ENCODE data around the gene TTF2.
A peak's percentile ranks its signal among the peaks of the same experiment; 100 is the strongest.
"Not testable (repeated sequence)": the region's sequence is repeated elsewhere in the genome, so short reads cannot be mapped to it uniquely, and the experiment has no call there.

The TTF2 gene

GRCh38 chr1:117094841-117095604, 34.9 kb downstream of the TTF2 start:
- DNase-seq: no peak

- DNase-seq: no peak
These were observed 36.9 kb downstream of the TTF2 start for GRCh38 chr1:117096951-117097408.

- no peak for DNase-seq
These were observed 37.3 kb downstream of the TTF2 start for GRCh38 chr1:117097443-117097842.

GRCh38 chr1:117098287-117098890, 38.3 kb downstream of the TTF2 start:
- no peak for DNase-seq

GRCh38 chr1:117101334-117101733, 41.2 kb downstream of the TTF2 start:
- DNase-seq: no peak

GRCh38 chr1:117101858-117102257, 41.7 kb downstream of the TTF2 start:
- DNase-seq: not testable (repeated sequence)

GRCh38 chr1:117104986-117105385, 44.9 kb downstream of the TTF2 start:
- no peak for DNase-seq

- no peak for DNase-seq
These were observed 45.6 kb downstream of the TTF2 start for GRCh38 chr1:117105722-117106121.

- no peak for DNase-seq
These were observed 46.4 kb downstream of the TTF2 start for GRCh38 chr1:117106478-117106877.

GRCh38 chr1:117107364-117107763, 47.2 kb downstream of the TTF2 start:
- DNase-seq: no peak

- DNase-seq: no peak
These were observed 50.6 kb downstream of the TTF2 start for GRCh38 chr1:117110774-117111173.

- no peak for DNase-seq
These were observed 52.1 kb downstream of the TTF2 start for GRCh38 chr1:117112047-117112717.

GRCh38 chr1:117113199-117113598, 53.1 kb downstream of the TTF2 start:
- DNase-seq: no peak

- DNase-seq: no peak
These were observed 54.8 kb downstream of the TTF2 start for GRCh38 chr1:117114877-117115276.

GRCh38 chr1:117116090-117116783, 56.1 kb downstream of the TTF2 start:
- no peak for DNase-seq

- no peak for DNase-seq
These were observed 56.6 kb downstream of the TTF2 start for GRCh38 chr1:117116784-117117130.

GRCh38 chr1:117117697-117118096, 57.6 kb downstream of the TTF2 start:
- no peak for DNase-seq

GRCh38 chr1:117118137-117118536, 58.0 kb downstream of the TTF2 start:
- no peak for DNase-seq

- not testable (repeated sequence) for DNase-seq
These were observed 59.0 kb downstream of the TTF2 start for GRCh38 chr1:117119144-117119543.

- DNase-seq: no peak
These were observed 60.9 kb downstream of the TTF2 start for GRCh38 chr1:117120774-117121588.

GRCh38 chr1:117121589-117122329, 61.6 kb downstream of the TTF2 start, which contains the start of gene TRIM45:
Gene TRIM45 (minus strand): TSS chr1:117121749. CDS start chr1:117121201, 548 bp downstream.
- DNase-seq: peak; percentile 88
